DMS79 treated with DMSO at 0.1 percent for 48 hours (cell line): Measurements from ENCODE around the gene PPP1R9B.
A peak's percentile ranks its signal among the peaks of the same experiment; 100 is the strongest.

Source experiments
- DNase-seq: peaks from one replicate; lab custom pipeline; 2025; lab: John Stamatoyannopoulos, UW

Gene PPP1R9B

DNA sequence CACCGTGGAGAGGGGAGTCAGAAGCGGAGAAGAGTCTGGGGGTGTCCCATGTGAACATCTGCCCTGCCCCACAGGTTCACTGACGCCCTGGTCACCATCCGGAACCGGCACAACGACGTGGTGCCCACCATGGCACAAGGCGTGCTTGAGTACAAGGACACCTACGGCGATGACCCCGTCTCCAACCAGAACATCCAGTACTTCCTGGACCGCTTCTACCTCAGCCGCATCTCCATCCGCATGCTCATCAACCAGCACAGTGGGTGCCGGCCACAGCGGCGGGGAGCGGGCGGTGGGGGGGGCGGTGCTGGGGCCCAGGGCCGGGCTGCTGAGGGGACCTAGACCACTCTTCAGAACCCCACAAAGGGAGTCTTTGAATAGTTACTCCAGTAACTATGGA is 44.7 kb downstream of the PPP1R9B start:
- no peak for DNase-seq

- no peak for DNase-seq
Measured at GRCh38 chr17:50103941-50104340, 46.5 kb downstream of the PPP1R9B start.

- DNase-seq, result no peak
Measured at GRCh38 chr17:50103252-50103651, 47.2 kb downstream of the PPP1R9B start.

DNA sequence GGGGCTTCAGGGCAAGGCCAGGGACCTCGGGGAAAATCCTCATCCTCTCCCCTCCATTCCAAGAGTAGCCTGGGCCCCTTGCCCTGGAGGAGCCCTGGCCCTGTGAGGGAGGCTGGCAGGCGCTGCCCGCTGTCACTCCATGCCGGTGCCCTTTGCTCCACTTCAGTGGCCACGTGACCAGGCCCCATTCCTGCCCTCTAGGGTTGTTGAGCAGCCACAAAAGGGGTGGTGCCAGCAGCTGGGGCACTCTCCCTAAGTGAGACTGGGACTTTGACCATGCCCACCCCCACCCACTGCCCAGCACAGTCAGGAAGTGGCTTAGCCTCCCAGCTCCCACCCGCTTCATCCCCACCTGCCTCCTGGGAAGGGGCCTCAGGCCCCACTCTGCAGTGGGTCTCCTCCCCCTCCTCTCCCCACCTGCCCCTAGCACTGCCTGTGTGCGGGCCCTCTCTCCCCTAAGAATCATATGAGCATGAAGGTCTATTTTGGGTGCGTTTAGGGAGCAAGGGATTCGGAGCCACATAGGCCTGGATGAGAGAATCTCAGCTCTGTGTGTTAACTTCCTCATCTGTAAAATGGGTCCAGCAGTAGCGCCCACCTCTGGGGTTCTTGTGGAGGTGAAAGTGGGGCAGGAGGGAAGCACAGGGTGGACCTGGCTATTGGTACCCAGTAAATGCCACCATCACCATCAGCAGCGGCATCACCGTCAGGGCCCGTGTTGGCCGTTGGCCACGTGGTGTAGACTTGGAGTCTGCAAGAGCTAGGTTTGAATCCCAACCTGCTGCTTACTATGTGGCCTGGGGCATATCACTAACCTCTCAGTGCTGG is 48.1 kb downstream of the PPP1R9B start:
- DNase-seq, result peak; percentile 10

DNA sequence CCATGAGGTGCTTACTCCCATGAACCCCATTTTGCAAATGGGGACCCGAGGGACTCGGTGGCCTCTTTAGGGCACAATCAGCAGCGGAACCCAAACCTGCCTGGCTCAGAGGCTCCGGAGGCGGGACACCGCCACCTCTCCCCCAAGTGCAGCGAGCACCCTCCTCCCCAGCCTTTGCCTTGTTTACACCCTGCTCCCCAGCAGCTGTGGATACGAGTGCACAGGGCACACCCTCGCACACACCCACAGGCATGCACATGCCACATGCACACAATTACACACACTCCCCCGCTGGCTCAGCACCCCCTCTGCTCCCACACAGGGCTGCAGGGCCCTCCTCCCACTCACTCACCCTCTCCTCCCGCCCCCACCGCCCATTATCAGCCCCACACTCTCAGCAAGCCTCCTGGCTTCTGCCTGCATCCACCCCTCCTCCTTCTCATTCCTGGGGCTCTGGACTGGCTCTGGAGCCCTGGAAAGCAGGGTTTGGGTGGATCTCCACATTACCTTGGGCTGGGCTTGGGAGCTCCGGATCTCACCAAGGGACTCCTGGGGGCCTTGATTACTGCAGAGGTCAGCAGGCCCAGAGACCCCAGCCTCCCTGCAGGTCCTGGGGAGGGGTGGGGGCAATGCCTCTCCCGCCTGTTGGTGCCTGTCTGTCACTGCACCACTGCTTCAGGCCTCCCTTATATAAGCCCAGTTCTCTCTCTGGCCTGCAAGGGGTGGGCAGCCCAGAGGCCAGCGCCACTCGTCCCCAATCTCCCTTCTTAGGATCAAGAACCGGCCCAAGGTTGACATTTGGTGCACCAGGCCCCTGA is 48.9 kb downstream of the PPP1R9B start:
- DNase-seq, result no peak

- peak; percentile 49 for DNase-seq
Measured at GRCh38 chr17:50100921-50101345, 49.5 kb downstream of the PPP1R9B start.

DNA sequence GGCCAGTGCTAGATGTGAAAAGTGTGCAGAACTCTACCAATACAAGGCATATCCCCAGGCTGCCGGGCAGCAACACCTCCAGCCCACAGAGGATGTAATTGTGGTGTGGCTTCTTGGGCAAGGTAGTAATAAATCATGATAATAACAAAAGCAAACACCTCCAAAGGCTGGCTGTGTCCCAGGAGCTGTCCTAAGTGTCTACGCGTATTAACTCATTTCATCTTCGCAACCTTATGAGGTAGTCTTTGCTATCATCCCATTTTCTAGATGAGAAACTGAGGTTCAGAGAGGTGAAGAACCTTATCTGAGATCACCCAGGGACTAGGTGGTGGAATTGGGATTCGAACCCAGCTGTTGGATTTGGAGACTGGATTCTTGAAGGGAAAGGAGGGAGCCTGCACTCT is 50.0 kb downstream of the PPP1R9B start:
- no peak for DNase-seq

DNA sequence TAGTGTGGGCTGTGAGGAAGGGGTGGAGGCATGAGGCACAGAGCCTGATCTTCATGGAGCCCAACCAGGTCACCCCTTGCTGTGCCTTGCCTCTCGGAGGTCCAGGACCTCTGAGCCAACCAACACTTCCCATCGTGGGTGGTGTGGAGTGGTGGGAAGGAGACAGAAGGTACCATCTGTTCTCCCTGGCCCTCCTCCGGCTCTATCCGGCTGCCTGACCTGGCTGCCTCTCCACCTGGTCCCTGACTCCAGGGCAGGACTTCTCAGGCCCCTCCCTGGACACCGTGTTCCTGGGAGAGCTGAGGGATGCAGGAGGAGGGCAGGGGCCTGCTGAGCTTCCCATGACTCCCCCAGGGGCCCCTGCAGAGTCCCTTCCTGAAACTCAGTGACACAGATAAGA is 51.5 kb downstream of the PPP1R9B start:
- DNase-seq, result no peak

DNA sequence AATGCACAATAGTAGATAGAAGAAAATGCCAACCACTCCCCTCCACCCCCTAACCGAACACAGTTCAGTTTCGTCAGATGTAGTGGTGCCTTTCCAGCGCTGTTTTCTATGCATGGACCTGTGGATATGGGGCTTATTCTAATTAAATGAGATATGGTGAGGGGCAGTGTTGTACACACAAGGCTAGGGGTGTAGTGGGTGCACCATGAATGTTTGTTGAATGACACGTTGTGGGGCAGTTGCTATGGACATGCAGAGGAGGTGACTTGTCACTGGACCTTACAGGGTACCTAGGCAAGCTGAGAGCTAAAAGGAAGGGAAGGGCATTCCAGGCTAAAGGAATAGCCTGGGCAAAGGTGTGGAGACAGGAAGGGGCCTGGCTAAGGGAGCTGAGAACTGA is 51.9 kb downstream of the PPP1R9B start:
- DNase-seq, result no peak

- no peak for DNase-seq
Measured at GRCh38 chr17:50097926-50098325, 52.6 kb downstream of the PPP1R9B start.

DNA sequence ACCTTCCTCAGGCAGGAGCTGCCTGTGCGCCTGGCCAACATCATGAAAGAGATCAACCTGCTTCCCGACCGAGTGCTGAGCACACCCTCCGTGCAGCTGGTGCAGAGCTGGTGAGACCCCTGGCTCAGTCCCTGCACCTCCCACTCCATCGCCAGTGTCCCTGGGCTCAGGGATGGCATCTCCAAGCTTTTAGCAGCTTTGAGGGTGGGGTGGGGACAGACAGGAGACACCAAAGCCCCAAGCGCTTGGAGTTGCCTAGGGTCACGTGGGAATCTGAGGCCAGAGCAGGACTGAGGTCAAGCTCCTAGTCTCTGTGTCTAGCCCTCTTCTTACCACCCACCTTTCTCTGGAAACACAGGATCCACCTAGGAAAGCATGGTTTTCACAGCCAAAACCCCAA is 53.0 kb downstream of the PPP1R9B start:
- no peak for DNase-seq

- no peak for DNase-seq
Measured at GRCh38 chr17:50096758-50097157, 53.7 kb downstream of the PPP1R9B start.

GRCh38 chr17:50096092-50096491 is 54.4 kb downstream of the PPP1R9B start:
- no peak for DNase-seq

- no peak for DNase-seq
Measured at GRCh38 chr17:50095626-50096037, 54.8 kb downstream of the PPP1R9B start.

DNA sequence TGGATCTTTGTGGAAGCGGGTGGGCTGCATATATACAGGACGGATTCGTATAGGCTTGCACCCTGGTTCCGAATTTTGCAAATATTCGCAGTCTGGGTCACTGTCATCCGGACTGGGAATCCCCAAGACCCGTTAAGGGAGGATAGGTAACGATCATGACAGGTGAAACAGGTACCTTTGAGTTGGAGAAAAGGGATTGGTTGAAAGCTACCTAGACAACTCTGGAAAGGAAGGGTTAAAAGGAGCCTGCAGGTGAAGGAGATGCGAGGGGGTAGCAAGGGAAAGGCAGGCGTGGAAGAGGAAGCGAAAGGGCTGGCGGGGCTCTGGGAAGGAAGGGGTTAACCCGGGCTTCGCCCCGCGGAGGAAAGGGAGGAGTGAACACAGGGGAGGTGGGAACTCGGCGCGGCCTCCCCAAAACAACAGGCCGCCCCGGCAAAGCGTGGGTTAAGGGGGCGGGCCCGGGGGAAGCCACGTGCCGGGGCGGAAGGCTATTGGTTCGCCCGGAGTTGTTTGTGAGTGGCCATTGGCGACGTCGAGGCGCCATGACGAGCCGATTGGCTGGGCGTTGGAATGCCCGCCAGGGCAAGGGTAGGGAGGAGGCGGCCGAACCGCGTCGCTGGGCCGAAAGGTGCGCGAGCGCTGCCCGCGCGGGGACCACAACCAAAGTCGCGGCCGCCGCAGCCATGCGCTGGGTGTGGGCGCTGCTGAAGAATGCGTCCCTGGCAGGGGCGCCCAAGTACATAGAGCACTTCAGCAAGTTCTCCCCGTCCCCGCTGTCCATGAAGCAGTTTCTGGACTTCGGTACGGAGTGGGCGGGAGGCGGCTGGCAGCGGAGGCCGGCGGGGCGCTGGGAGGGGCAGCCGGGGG is 55.5 kb downstream of the PPP1R9B start, which contains the start of gene PDK2:
Gene PDK2, plus strand, starts transcription at position 599 of the 867 bp plus-strand sequence. Its CDS starts 85 bp downstream, at position 684.
- DNase-seq, result peak; percentile 84

- peak; percentile 85 for DNase-seq
Measured at GRCh38 chr17:50094243-50094752, 56.2 kb downstream of the PPP1R9B start.

DNA sequence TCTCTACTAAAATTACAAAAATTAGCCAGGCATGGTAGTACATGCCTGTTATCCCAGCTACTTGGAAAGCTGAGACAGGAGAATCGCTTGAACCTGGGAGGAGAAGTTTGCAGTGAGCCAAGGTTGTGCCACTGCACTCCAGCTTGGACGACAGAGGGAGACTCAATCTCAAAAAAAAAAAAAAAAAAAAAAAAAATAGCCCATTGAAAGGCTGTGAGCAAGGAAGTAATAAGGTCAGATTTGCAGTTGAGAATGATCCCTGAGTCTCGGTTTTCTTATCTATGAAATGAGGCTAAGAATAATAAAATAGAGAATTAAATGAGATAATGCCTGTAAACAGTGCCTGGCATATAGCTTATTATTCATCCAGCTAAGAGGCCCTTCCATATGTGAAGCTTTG is 56.7 kb downstream of the PPP1R9B start:
- no peak for DNase-seq

DNA sequence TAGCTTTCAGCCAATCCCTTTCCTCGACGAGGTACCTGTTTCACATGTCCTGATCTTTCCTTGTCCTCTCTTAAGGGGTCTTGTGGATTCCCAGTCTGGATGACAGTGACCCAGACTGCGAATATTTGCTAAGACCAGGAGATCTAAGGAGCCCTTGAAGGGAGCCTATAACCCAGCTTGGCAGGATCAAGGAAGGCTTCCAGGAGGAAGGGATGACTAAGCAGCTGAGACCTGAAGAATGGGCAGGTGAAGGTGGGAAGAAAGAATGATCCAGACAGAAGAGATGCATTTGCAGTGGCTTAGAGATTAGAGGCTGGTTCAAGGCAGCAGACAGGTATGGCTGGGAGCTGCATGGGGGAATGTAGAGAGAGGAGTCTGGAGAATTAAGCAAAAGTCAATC is 57.2 kb downstream of the PPP1R9B start:
- no peak for DNase-seq

GRCh38 chr17:50091918-50092285 is 58.6 kb downstream of the PPP1R9B start:
- DNase-seq, result no peak

- DNase-seq, result no peak
Measured at GRCh38 chr17:50090971-50091917, 59.2 kb downstream of the PPP1R9B start.

GRCh38 chr17:50090071-50090470 is 60.4 kb downstream of the PPP1R9B start:
- DNase-seq, result no peak
